ENCODE results near the gene OSGEP. TPM values are rescaled to one million over a fixed set of nuclear protein-coding genes. Genes with fewer than 3 reads are reported as not detected.

Gene OSGEP
- total and polyA plus RNA-seq, 4 experiments from 2014 or later, result 39.3 to 75.9 (median 57.0) TPM

DNA sequence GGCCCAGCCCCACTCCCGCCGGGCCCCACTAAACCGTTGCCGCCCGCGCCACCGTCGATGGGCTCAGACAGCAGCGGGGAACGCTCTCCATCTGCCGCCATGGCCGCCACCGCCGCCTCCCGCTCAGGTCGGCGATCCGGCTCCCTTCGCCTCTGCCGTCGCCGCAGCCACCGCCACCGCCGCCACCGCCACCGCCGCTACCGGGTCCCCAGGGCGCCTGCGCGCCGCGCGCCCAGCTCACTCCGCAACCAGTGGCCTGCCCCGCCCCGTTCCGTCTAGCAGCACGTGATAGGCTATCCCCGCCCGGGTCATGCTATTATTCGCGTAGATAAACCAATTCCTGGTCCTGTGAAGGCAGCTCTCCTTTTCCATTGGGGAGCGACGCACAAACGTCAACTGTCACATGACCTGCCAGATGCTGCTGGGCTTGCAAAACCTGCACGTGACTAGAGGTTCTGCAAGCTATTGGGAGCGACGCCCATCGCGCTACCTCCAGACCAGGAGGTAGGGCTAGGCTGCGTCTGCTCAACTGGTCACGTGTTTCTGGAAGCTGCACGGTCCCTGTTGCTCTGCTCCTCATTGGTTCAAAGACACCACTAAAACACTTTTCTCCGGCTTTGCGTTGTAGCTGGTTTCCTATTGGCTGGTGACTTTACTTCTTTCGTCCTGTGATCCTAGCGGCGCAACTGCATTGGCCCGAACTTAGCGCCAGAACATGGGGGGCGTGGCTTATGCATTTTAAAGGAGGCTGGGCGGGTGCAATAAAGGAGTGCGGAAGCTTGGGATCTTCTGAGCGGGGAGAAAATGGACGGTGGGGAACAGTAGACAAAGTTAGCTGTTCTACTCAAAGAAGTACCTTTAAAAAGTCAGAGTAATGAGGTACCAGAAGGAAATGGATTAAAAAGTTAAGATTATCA is 6.9 kb upstream of the OSGEP start, which contains the start of gene PIP4P1:
TSS of gene PIP4P1 (minus strand) at position 210 of the 917 bp plus-strand sequence. CDS start at position 101, 109 bp downstream.
- intact Hi-C loops (cut with micrococcal nuclease), result loop anchor here (1.0 to 10.0 kb wide), 8 partner anchors 8 to 803 kb away; partner anchors contain the start of genes CCNB1IP1, HNRNPC, PARP2 and PNP
- peak; percentile 98 to 100 (median 99) for DNase-seq
- Mint-ChIP-seq H3K27ac (peak within 1 kb of the TSS; percentile 92 to 99 (median 97)), H3K9me3 (no peaks in the 10 kb centered on the region), H3K4me3 (peak within 1 kb of the TSS; percentile 89 to 96 (median 92)), H3K27me3 (no peaks in the 10 kb centered on the region), H3K36me3 (peaks cover 24 to 37% of the 10 kb centered on the region in 2 donors), H3K4me1 (peaks cover 19 to 35% (median 23%) of the 10 kb centered on the region in 4 donors)
- Histone ChIP-seq H3K4me1 (ENCODE audit: insufficient read depth, low read length) (peaks cover 38% of the 10 kb centered on the region), H3K27me3 (ENCODE audit: insufficient read depth, low read length) (no peaks in the 10 kb centered on the region), H3K27ac (ENCODE audit: low read depth, low read length) (peak within 1 kb of the TSS; percentile 86), H3K36me3 (ENCODE audit: insufficient read depth, low read length) (peaks cover 39% of the 10 kb centered on the region), H3K4me3 (ENCODE audit: low read length in 2 of 2) (peak within 1 kb of the TSS; percentile 64 to 76), H3K9me3 (ENCODE audit: control insufficient read depth in 1 of 2, low read length in 2 of 2) (no peaks in the 10 kb centered on the region)
- POLR2A ChIA-PET (ENCODE audit: partially characterized antibody), result interaction anchor here (1.0 to 5.6 kb wide), 18 partner anchors 8 to 642 kb away, joined by 3 to 119 read pairs (median 6); partner anchors contain the start of genes CCNB1IP1, PARP2, PNP and RNASE4
- CTCF ChIA-PET (ENCODE audit: partially characterized antibody), result interaction anchor here (0.8 to 3.2 kb wide), 13 partner anchors 8 to 554 kb away, joined by 3 to 19 read pairs (median 5); partner anchors contain the start of genes PARP2, PNP and TEP1

DNA sequence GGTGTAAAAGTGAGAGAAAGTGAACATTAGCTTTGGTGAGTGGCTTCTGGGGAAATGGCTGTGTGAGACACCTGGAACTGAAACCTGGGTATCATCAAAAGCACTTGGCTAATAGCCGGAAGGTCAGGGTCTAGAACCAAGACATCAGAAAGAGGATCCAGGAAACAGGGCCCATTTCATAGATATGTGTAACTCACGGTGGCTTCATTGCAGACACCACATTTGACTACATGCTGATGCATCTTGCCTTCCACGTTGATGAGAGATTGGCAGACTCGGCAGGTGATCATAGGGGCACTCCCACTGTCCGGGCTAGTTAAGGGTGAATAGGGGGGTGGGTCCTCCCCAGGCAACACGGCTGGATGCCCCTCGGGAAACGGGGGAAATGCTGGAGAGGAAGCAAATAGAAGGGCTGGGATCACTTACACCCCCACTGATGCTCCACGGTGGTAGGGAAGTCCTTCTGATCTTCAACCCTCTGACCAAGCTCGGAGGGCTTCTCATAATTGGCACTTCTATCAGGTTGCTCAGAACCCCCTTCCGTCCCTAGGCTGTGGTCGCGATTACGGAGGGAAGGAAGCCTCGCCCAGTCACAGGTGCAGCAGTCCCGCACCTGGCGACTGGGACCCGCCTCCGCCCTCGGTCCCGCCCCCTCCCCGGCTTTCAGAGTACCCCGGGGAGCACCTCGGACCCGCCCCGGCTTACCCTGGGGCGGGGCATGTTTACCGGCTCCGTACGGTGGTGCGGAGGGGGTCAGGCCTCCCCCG is 6.0 kb upstream of the OSGEP start:
- Mint-ChIP-seq H3K4me3 (peak overlapping the region; percentile 86 to 96 (median 91)), H3K36me3 (peaks cover 24 to 37% of the 10 kb centered on the region in 2 donors), H3K27me3 (no peaks in the 10 kb centered on the region), H3K4me1 (peaks cover 19 to 34% (median 23%) of the 10 kb centered on the region in 4 donors), H3K27ac (peak overlapping the region; percentile 92 to 99 (median 97)), H3K9me3 (no peaks in the 10 kb centered on the region)
- no peaks in the 10 kb centered on the region for H3K9me3 ChIP-seq (ENCODE audit: control insufficient read depth in 1 of 2, low read length in 2 of 2)
- DNase-seq, result peak in 4 of 5 donors; percentile 73 to 87 (median 78)
- H3K27me3 ChIP-seq (ENCODE audit: insufficient read depth, low read length), result no peaks in the 10 kb centered on the region
- H3K4me3 ChIP-seq (ENCODE audit: low read length in 2 of 2), result peak overlapping the region; percentile 64 to 76
- peaks cover 44% of the 10 kb centered on the region for H3K36me3 ChIP-seq (ENCODE audit: insufficient read depth, low read length)
- intact Hi-C loops (cut with micrococcal nuclease), result loop anchor here (1.0 to 10.0 kb wide), 8 partner anchors 9 to 804 kb away; partner anchors contain the start of genes CCNB1IP1, HNRNPC, PARP2 and PNP
- CTCF ChIA-PET (ENCODE audit: partially characterized antibody), result interaction anchor here (0.8 to 3.2 kb wide), 10 partner anchors 9 to 222 kb away, joined by 3 to 19 read pairs (median 6); partner anchors contain the start of genes PARP2, PNP and TEP1
- POLR2A ChIA-PET (ENCODE audit: partially characterized antibody), result interaction anchor here (1.1 to 5.6 kb wide), 15 partner anchors 10 to 643 kb away, joined by 3 to 119 read pairs (median 10); partner anchors contain the start of genes CCNB1IP1, PARP2, PNP and RNASE4
- H3K27ac ChIP-seq (ENCODE audit: low read depth, low read length), result peak overlapping the region; percentile 86
- H3K4me1 ChIP-seq (ENCODE audit: insufficient read depth, low read length), result peaks cover 47% of the 10 kb centered on the region

- Histone ChIP-seq H3K4me3 (ENCODE audit: low read length in 2 of 2) (no peak overlapping the region), H3K27me3 (ENCODE audit: insufficient read depth, low read length) (no peaks in the 10 kb centered on the region), H3K27ac (ENCODE audit: low read depth, low read length) (no peak overlapping the region), H3K9me3 (ENCODE audit: control insufficient read depth in 1 of 2, low read length in 2 of 2) (no peaks in the 10 kb centered on the region), H3K4me1 (ENCODE audit: insufficient read depth, low read length) (peaks cover 58% of the 10 kb centered on the region), H3K36me3 (ENCODE audit: insufficient read depth, low read length) (peaks cover 44% of the 10 kb centered on the region)
- no peak for DNase-seq
- POLR2A ChIA-PET (ENCODE audit: partially characterized antibody), result interaction anchor here (1.1 to 5.1 kb wide), 4 partner anchors 13 to 115 kb away, joined by 4 to 119 read pairs (median 6); partner anchors contain the start of genes PARP2, PNP and TEP1
- Mint-ChIP-seq H3K4me3 (no peak overlapping the region), H3K36me3 (peaks cover 24 to 37% of the 10 kb centered on the region in 2 donors), H3K4me1 (peaks cover 19 to 34% (median 26%) of the 10 kb centered on the region in 4 donors), H3K27ac (peak overlapping the region in 4 of 7 donors; percentile 47 to 92 (median 74)), H3K27me3 (no peaks in the 10 kb centered on the region), H3K9me3 (no peaks in the 10 kb centered on the region)
- intact Hi-C loops (cut with micrococcal nuclease), result no loop called here
- CTCF ChIA-PET (ENCODE audit: partially characterized antibody), result no interaction called here
These were observed 3.6 kb upstream of the OSGEP start for GRCh38 chr14:20458031-20458789.

DNA sequence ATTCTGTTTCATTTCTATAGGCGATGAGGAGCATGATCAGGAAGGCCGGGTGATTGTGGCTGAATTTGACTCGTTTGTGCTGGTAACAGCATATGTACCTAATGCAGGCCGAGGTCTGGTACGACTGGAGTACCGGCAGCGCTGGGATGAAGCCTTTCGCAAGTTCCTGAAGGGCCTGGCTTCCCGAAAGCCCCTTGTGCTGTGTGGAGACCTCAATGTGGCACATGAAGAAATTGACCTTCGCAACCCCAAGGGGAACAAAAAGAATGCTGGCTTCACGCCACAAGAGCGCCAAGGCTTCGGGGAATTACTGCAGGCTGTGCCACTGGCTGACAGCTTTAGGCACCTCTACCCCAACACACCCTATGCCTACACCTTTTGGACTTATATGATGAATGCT is 2.4 kb upstream of the OSGEP start:
- Mint-ChIP-seq H3K27ac (peak overlapping the region in 3 of 7 donors; percentile 18 to 76 (median 67)), H3K4me3 (peak overlapping the region in 1 of 8 donors; percentile 23), H3K4me1 (peaks cover 18 to 34% (median 28%) of the 10 kb centered on the region in 4 donors), H3K36me3 (peaks cover 34 to 45% of the 10 kb centered on the region in 2 donors), H3K9me3 (no peaks in the 10 kb centered on the region), H3K27me3 (no peaks in the 10 kb centered on the region)
- CTCF ChIA-PET (ENCODE audit: partially characterized antibody), result interaction anchor here (1.5 to 2.6 kb wide), 2 partner anchors 13 to 16 kb away, joined by 5 to 12 read pairs; partner anchors contain the start of gene PNP
- DNase-seq, result no peak
- Histone ChIP-seq H3K36me3 (ENCODE audit: insufficient read depth, low read length) (peaks cover 48% of the 10 kb centered on the region), H3K4me3 (ENCODE audit: low read length in 2 of 2) (no peak overlapping the region), H3K9me3 (ENCODE audit: control insufficient read depth in 1 of 2, low read length in 2 of 2) (no peaks in the 10 kb centered on the region), H3K4me1 (ENCODE audit: insufficient read depth, low read length) (peaks cover 64% of the 10 kb centered on the region), H3K27me3 (ENCODE audit: insufficient read depth, low read length) (no peaks in the 10 kb centered on the region), H3K27ac (ENCODE audit: low read depth, low read length) (no peak overlapping the region)
- intact Hi-C loops (cut with micrococcal nuclease), result no loop called here
- POLR2A ChIA-PET (ENCODE audit: partially characterized antibody), result interaction anchor here (2.2 to 4.7 kb wide), 4 partner anchors 13 to 227 kb away, joined by 10 to 71 read pairs (median 32); partner anchors contain the start of genes PARP2, PNP and RNASE4

DNA sequence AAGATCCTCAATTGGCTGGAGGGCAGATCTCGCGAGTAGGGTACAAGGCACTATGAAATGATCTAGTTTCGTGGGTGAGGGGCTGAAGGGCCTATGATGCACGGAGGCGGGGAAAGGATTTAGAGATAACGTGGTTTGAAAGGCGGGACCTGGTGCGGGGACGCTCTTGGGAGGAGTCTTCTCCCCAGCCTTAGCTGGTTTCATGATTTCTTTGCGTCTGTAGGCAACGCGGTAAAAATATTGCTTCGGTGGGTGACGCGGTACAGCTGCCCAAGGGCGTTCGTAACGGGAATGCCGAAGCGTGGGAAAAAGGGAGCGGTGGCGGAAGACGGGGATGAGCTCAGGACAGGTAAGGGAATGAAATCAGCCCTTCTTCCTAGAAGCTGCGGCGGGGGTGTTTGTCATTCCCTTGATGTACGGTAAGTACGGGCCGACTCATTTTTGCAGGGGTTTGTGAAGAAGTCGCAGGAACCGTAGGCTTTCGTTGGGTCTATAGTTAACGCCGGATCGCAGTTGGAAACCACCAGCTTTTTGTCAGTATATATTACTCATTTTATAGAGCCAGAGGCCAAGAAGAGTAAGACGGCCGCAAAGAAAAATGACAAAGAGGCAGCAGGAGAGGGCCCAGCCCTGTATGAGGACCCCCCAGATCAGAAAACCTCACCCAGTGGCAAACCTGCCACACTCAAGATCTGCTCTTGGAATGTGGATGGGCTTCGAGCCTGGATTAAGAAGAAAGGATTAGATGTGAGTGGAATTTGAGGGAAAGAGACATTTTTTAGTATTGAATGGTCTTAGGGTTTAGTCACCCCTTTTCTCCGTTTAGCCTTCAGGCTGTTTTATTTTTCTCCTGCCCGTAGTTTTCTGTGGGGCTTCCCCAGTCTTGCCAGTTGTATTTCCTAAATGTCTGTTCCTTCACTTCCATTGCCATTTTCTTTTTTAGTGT is 1.0 kb upstream of the OSGEP start:
- Histone ChIP-seq H3K27me3 (ENCODE audit: insufficient read depth, low read length) (no peaks in the 10 kb centered on the region), H3K4me1 (ENCODE audit: insufficient read depth, low read length) (peaks cover 62% of the 10 kb centered on the region), H3K36me3 (ENCODE audit: insufficient read depth, low read length) (peaks cover 54% of the 10 kb centered on the region), H3K4me3 (ENCODE audit: low read length in 2 of 2) (peak overlapping the region; percentile 70 to 99), H3K27ac (ENCODE audit: low read depth, low read length) (peak overlapping the region; percentile 89), H3K9me3 (ENCODE audit: control insufficient read depth in 1 of 2, low read length in 2 of 2) (no peaks in the 10 kb centered on the region)
- intact Hi-C loops (cut with micrococcal nuclease), result loop anchor here (1.0 kb wide), 4 partner anchors 14 to 228 kb away; partner anchors contain the start of genes PNP and TEP1
- POLR2A ChIA-PET (ENCODE audit: partially characterized antibody), result interaction anchor here (0.8 to 4.7 kb wide), 23 partner anchors 14 to 1000 kb away, joined by 3 to 71 read pairs (median 6); partner anchors contain the start of genes CHD8, PARP2, PNP and RNASE4
- peak in 1 of 5 donors; percentile 93 for DNase-seq
- CTCF ChIA-PET (ENCODE audit: partially characterized antibody), result interaction anchor here (1.1 to 2.6 kb wide), 11 partner anchors 11 to 158 kb away, joined by 3 to 15 read pairs (median 5); partner anchors contain the start of gene PNP
- Mint-ChIP-seq H3K27me3 (no peaks in the 10 kb centered on the region), H3K4me3 (no peak overlapping the region), H3K27ac (no peak overlapping the region), H3K36me3 (peaks cover 36 to 43% of the 10 kb centered on the region in 2 donors), H3K9me3 (no peaks in the 10 kb centered on the region), H3K4me1 (peaks cover 11 to 27% (median 21%) of the 10 kb centered on the region in 4 donors)
